GM12878 (cell line): ENCODE data around the gene ARMC9. TPM values are rescaled to one million over a fixed set of nuclear protein-coding genes. Genes with fewer than 3 reads are reported as not detected.

Experiments
- ATAC-seq: fragments of 200-7000 bp; cut with Tn5 transposase; 3 replicates; pipeline ENCODE4 v1.9.1; 2020; ENCODE audit warnings: mild to moderate bottlenecking, moderate library complexity
- BruUV-seq: library from RNA; stranded (reverse); fragments of 400-500 nt; replicated peaks from 2 replicates; lab custom pipeline; 2021; lab: Mats Ljungman, UMichigan
- CTCF ChIA-PET: fragments of 300-600 bp; sonication (Branson Sonifier 250); formaldehyde crosslinking; extraction: SDS; loops from one replicate; lab custom pipeline; 2021; ENCODE audit warnings: inconsistent platforms; lab: Yijun Ruan, JAX
- POLR2A ChIA-PET: fragments of 350-600 bp; formaldehyde crosslinking; extraction: SDS; loops from one replicate; lab custom pipeline; 2021; ENCODE audit warnings: inconsistent platforms; lab: Charles Lee
- RAD21 ChIA-PET: fragments of 300-600 bp; sonication (Branson Sonifier 250); formaldehyde crosslinking; loops from one replicate; lab custom pipeline; 2023; ENCODE audit warnings: antibody characterized with exemption; ENCODE audit not compliant: unreplicated experiment; lab: Charles Lee
- SMC1A ChIA-PET: fragments of 300-600 bp; sonication (Branson Sonifier 250); formaldehyde crosslinking; loops from one replicate; lab custom pipeline; 2023; ENCODE audit not compliant: unreplicated experiment, uncharacterized antibody; lab: Charles Lee
- DNase-seq: peaks from one replicate; pipeline ENCODE4 v3.0.0-alpha.2; 2011; ENCODE audit warnings: low read depth, low spot score
- FAIRE-seq: peaks from 3 replicates; lab custom pipeline; 2011; peaks lifted over from hg19 to GRCh38; lab: Jason Lieb, UNC
- H2AFZ ChIP-seq: 2 replicates; pipeline ENCODE4 v1.6.0; 2011; ENCODE audit warnings: low read depth, low read length, control low read depth; ENCODE audit not compliant: control insufficient read depth
- H3K27ac ChIP-seq: 2 replicates; pipeline ENCODE4 v1.5.1; 2011; ENCODE audit warnings: control low read depth; ENCODE audit not compliant: control insufficient read depth, insufficient read depth
- H3K27me3 ChIP-seq, 2 experiments: replicated peaks in 1 of 2; 2 replicates each; pipeline versions ENCODE4 v1.6.0 to v1.6.1; 2011; ENCODE audit warnings: low read length in 1 of 2; ENCODE audit not compliant: control insufficient read depth in 2 of 2, insufficient read depth in 2 of 2
- H3K36me3 ChIP-seq, 2 experiments: 2 replicates each; pipeline ENCODE4 v1.5.1; 2011; ENCODE audit warnings: low read length in 1 of 2; ENCODE audit not compliant: control insufficient read depth in 2 of 2, insufficient read depth in 2 of 2
- H3K4me1 ChIP-seq: 2 replicates; pipeline ENCODE4 v1.6.1; 2011; ENCODE audit warnings: mild to moderate bottlenecking, low read length, moderate library complexity, mixed read lengths; ENCODE audit not compliant: control insufficient read depth, insufficient read depth
- H3K4me2 ChIP-seq: 2 replicates; pipeline ENCODE4 v1.6.0; 2011; ENCODE audit warnings: control low read depth; ENCODE audit not compliant: control insufficient read depth, insufficient read depth
- H3K4me3 ChIP-seq: fragments of 200-600 bp; sonication (generic); 2 replicates; pipeline ENCODE4 v1.5.1; 2016
- H3K79me2 ChIP-seq: 2 replicates; pipeline ENCODE4 v1.6.0; 2011; ENCODE audit warnings: low read length; ENCODE audit not compliant: control insufficient read depth, insufficient read depth
- H3K9ac ChIP-seq: 2 replicates; pipeline ENCODE4 v1.8.0; 2011; ENCODE audit warnings: low read length, control low read depth, mixed read lengths; ENCODE audit not compliant: control insufficient read depth, insufficient read depth
- H3K9me3 ChIP-seq: replicated peaks from 3 replicates; pipeline ENCODE4 v1.5.1; 2011; ENCODE audit warnings: mild to moderate bottlenecking, low read length; ENCODE audit not compliant: control insufficient read depth, insufficient read depth
- H4K20me1 ChIP-seq: 2 replicates; pipeline ENCODE4 v1.6.0; 2011; ENCODE audit not compliant: control insufficient read depth, insufficient read depth
- CHD4 ChIP-seq: fragments of 200-600 bp; sonication (generic); IDR thresholded peaks from 2 replicates; pipeline ENCODE4 v1.6.1; 2016; ENCODE audit warnings: mild to moderate bottlenecking
- GABPA ChIP-seq: IDR thresholded peaks from 2 replicates; pipeline ENCODE4 v1.6.1; 2014; ENCODE audit warnings: antibody characterized with exemption, low read depth, mild to moderate bottlenecking, inconsistent platforms
- HCFC1 ChIP-seq: fragments of 150-350 bp; IDR thresholded peaks from 2 replicates; pipeline ENCODE4 v1.6.1; 2014; ENCODE audit warnings: low read length
- IKZF2 ChIP-seq, 2 experiments: fragments of 450-650 bp; IDR thresholded peaks; 2 replicates each; pipeline ENCODE4 v1.6.1; 2017; ENCODE audit warnings: mild to moderate bottlenecking in 2 of 2, moderate library complexity in 2 of 2
- MEF2B ChIP-seq: fragments of 450-650 bp; IDR thresholded peaks from 2 replicates; pipeline ENCODE4 v1.6.1; 2018; ENCODE audit warnings: mild to moderate bottlenecking, moderate library complexity; ENCODE audit not compliant: partially characterized antibody, poor library complexity, severe bottlenecking
- NFIC ChIP-seq: IDR thresholded peaks from 2 replicates; pipeline ENCODE4 v1.6.1; 2012; ENCODE audit warnings: low read depth, mild to moderate bottlenecking, inconsistent platforms, low read length, moderate library complexity
- NR2C1 ChIP-seq: fragments of 450-650 bp; IDR thresholded peaks from 2 replicates; pipeline ENCODE4 v1.6.1; 2017; ENCODE audit warnings: antibody characterized with exemption, mild to moderate bottlenecking, moderate library complexity
- NR2C2 ChIP-seq: IDR thresholded peaks from 2 replicates; pipeline ENCODE4 v1.6.1; 2011; ENCODE audit warnings: borderline replicate concordance, low read depth; ENCODE audit not compliant: control insufficient read depth, insufficient read length
- PRDM15 ChIP-seq: fragments of 450-650 bp; formaldehyde crosslinking; IDR thresholded peaks from 2 replicates; pipeline ENCODE4 v1.4.0; 2020; ENCODE audit warnings: mild to moderate bottlenecking, moderate library complexity
- RELA ChIP-seq: fragments of 450-650 bp; IDR thresholded peaks from 2 replicates; pipeline ENCODE4 v1.8.0; 2014; ENCODE audit warnings: borderline replicate concordance; ENCODE audit not compliant: partially characterized antibody
- SMAD1 ChIP-seq: fragments of 450-650 bp; IDR thresholded peaks from 2 replicates; pipeline ENCODE4 v1.6.1; 2018; ENCODE audit warnings: mild to moderate bottlenecking, low read depth; ENCODE audit not compliant: partially characterized antibody
- SPI1 ChIP-seq: IDR thresholded peaks from 2 replicates; pipeline ENCODE4 v1.6.1; 2011; ENCODE audit warnings: low read depth, mild to moderate bottlenecking, low read length, moderate library complexity, borderline replicate concordance; ENCODE audit not compliant: insufficient read depth
- ZNF24 ChIP-seq: fragments of 450-650 bp; IDR thresholded peaks from 2 replicates; pipeline ENCODE4 v1.6.1; 2017; ENCODE audit warnings: antibody characterized with exemption, mild to moderate bottlenecking
- WGBS: methylation state at CpG from one replicate; pipeline ENCODE4 v1.1.6; 2016; ENCODE audit warnings: low lambda C conversion rate; ENCODE audit not compliant: insufficient replicate concordance, insufficient coverage; ENCODE audit errors: missing lambda C conversion rate; 5-methylcytosine and 5-hydroxymethylcytosine counted together
- in situ Hi-C: fragments of 300-500 bp; cut with MboI; formaldehyde crosslinking; loops from 9 replicates; pipeline ENCODE4 v1.14.3; 2018; ENCODE audit warnings: mixed read lengths
- intact Hi-C: fragments of 100-400 bp; cut with micrococcal nuclease; formaldehyde crosslinking; loops from one replicate; pipeline ENCODE4 v1.14.2; 2022; ENCODE audit not compliant: unreplicated experiment
- polyA plus RNA-seq, 11 experiments: library from polyadenylated mRNA; depleted of rRNA in 4 of 11; unstranded in 6 of 11; stranded (reverse) in 5 of 11; fragments of >200 nt; fragmentation: Nextera tagmentation in 4 of 11; fragmentation: Illumina TruSeq in 1 of 11; extraction: Ambion mirVana in 4 of 11; extraction: Trizol in 1 of 11; gene quantifications; 1 replicate in 1 of 11; 2 replicates in 10 of 11; pipeline versions ENCODE4 v1.2.1 to v1.2.3, GENCODE V29; 2011 to 2016; ENCODE audit warnings: inconsistent platforms in 2 of 11, missing spikeins in 2 of 11, low read depth in 1 of 11
- total RNA-seq, 4 experiments: library from RNA; depleted of rRNA in 3 of 4; stranded (reverse); fragments of >200 nt in 3 of 4; fragmentation: Illumina TruSeq in 1 of 4; extraction: Trizol in 1 of 4; gene quantifications; 2 replicates each; pipeline versions ENCODE4 v1.2.1 to v1.2.3, GENCODE V29; 2013 to 2021

Gene ARMC9
- total and polyA plus RNA-seq, 10 of the 15 experiments (the other 5 are each of a cell fraction or from before 2014, with no cell fraction given) = 3.8 to 21.8 (median 10.4) TPM

DNA sequence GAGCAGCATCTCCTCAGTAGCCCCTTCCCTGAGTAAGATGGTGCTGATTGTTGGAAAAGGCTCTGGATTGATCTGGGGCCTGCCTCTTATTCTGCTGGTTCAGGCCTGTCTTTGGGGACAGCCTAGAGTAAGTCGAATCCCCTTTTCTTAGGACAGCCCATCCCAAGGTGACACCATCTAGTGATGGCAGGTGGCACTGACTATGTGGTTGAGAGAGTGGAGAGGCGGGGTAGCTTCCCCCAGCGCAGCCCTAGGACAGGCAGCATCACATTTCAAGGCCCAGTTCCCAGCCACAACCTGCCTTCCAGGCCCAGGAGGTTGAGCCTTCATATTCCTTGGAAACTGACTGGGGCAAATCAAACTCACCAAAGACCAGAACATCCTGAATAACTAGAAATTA, 128.0 kb downstream of the ARMC9 start:
- no peaks in the 10 kb centered on the region for H3K36me3 ChIP-seq
- intact Hi-C loops (no loop called here), in situ Hi-C loops (no loop called here)
- ChIA-PET SMC1A (interaction anchor here (0.6 kb wide), 1 partner anchor 320 kb away, joined by 3 read pairs; no protein-coding TSS in a partner anchor), CTCF (interaction anchor here (0.8 to 1.2 kb wide), 2 partner anchors 11 to 37 kb away, joined by 3 to 4 read pairs; no protein-coding TSS in a partner anchor), POLR2A (no interaction called here), RAD21 (no interaction called here)
- H3K9me3 ChIP-seq = no peaks in the 10 kb centered on the region
- FAIRE-seq (no peak), ATAC-seq (no peak), DNase-seq (no peak)
- no peaks in the 10 kb centered on the region for H3K27me3 ChIP-seq
- H4K20me1 ChIP-seq = no peaks in the 10 kb centered on the region
- H3K4me1 ChIP-seq = peaks cover 14% of the 10 kb centered on the region
- BruUV-seq = no TSS peak
- no peak overlapping the region for H3K27ac ChIP-seq
- no peak overlapping the region for H2AFZ ChIP-seq
- no peak overlapping the region for H3K4me3 ChIP-seq
- TF ChIP-seq ZNF24 = no peak
- TF ChIP-seq PRDM15 (CRISPR knock-in tag) = no peak
- no peak for TF ChIP-seq HCFC1
- 77% methylated on average over 3 of the region's 3 CpGs for WGBS
- H3K4me2 ChIP-seq = no peak overlapping the region
- no peak overlapping the region for H3K9ac ChIP-seq
- H3K79me2 ChIP-seq = no peaks in the 10 kb centered on the region

- H3K27ac ChIP-seq = no peak overlapping the region
- H3K4me1 ChIP-seq = no peaks in the 10 kb centered on the region
- ChIA-PET CTCF (no interaction called here), SMC1A (no interaction called here), POLR2A (no interaction called here)
- H3K4me3 ChIP-seq = no peak overlapping the region
- no peaks in the 10 kb centered on the region for H3K9me3 ChIP-seq
- H3K9ac ChIP-seq = no peak overlapping the region
- peaks cover 0 to 4% of the 10 kb centered on the region in 2 experiments; a peak in 2 of 4 replicates for H3K36me3 ChIP-seq
- no peak for TF ChIP-seq SMAD1
- no peak for TF ChIP-seq SPI1
- TF ChIP-seq CHD4 = no peak
- no peak for TF ChIP-seq GABPA
- no peak for TF ChIP-seq RELA
- no peak for TF ChIP-seq NR2C2
- no peak for TF ChIP-seq IKZF2 (IDR thresholded peaks at IDR 0.05)
- no peak for TF ChIP-seq NR2C1
- TF ChIP-seq NFIC = no peak
- TF ChIP-seq MEF2B = no peak
- TF ChIP-seq, all 136 proteins: peak for 0
- FAIRE-seq (no peak), DNase-seq (no peak), ATAC-seq (no peak)
- Histone ChIP-seq H2AFZ (no peak overlapping the region), H3K79me2 (no peaks in the 10 kb centered on the region), H3K4me2 (no peak overlapping the region), H3K27me3 (no peaks in the 10 kb centered on the region), H4K20me1 (no peaks in the 10 kb centered on the region)
- in situ Hi-C loops (no loop called here), intact Hi-C loops (no loop called here)
- BruUV-seq = no TSS peak
- RAD21 ChIA-PET = no interaction called here
- WGBS = 91% methylated on average over 8 of the region's 8 CpGs
Observed at GRCh38 chr2:231330311-231330710, 131.9 kb downstream of the ARMC9 start.
